H9 (cell line): ENCODE measurements around the gene BEND7. TPM values are rescaled to one million over a fixed set of nuclear protein-coding genes. Genes with fewer than 3 reads are reported as not detected.

Experiments
- DNase-seq: peaks from one replicate; pipeline ENCODE4 v3.0.0-alpha.2; 2017
- H2AFZ ChIP-seq: one replicate; pipeline ENCODE4 v1.6.1; 2013; ENCODE audit warnings: mild to moderate bottlenecking, low read length, control low read depth, moderate library complexity
- H2AK5ac ChIP-seq: 2 replicates; pipeline ENCODE4 v1.6.1; 2013; ENCODE audit warnings: low read length, control low read depth, mixed read lengths; ENCODE audit not compliant: insufficient read length
- H2BK120ac ChIP-seq: one replicate; pipeline ENCODE4 v1.6.1; 2013; ENCODE audit warnings: low read depth, mild to moderate bottlenecking, low read length, control low read depth, inconsistent platforms; ENCODE audit not compliant: poor library complexity, severe bottlenecking
- H2BK12ac ChIP-seq: 2 replicates; pipeline ENCODE4 v1.6.1; 2013; ENCODE audit warnings: low read length, control low read depth, mixed read lengths, low read depth; ENCODE audit not compliant: insufficient read length
- H2BK15ac ChIP-seq: 2 replicates; pipeline ENCODE4 v1.6.1; 2013; ENCODE audit warnings: low read depth, low read length, control low read depth
- H2BK20ac ChIP-seq: one replicate; pipeline ENCODE4 v1.6.1; 2013; ENCODE audit warnings: low read depth, mild to moderate bottlenecking, low read length, control low read depth, inconsistent platforms; ENCODE audit not compliant: poor library complexity, severe bottlenecking
- H2BK5ac ChIP-seq: 2 replicates; pipeline ENCODE4 v1.6.1; 2013; ENCODE audit warnings: low read length, control low read depth, mixed read lengths; ENCODE audit not compliant: insufficient read length
- H3K14ac ChIP-seq: 2 replicates; pipeline ENCODE4 v1.6.1; 2013; ENCODE audit warnings: low read length, control low read depth; ENCODE audit not compliant: insufficient read depth
- H3K18ac ChIP-seq: 2 replicates; pipeline ENCODE4 v1.6.1; 2013; ENCODE audit warnings: low read depth, mild to moderate bottlenecking, mixed read lengths, low read length, control low read depth; ENCODE audit not compliant: insufficient read length
- H3K23ac ChIP-seq: 2 replicates; pipeline ENCODE4 v1.6.1; 2013; ENCODE audit warnings: low read length, control low read depth, mixed read lengths, low read depth; ENCODE audit not compliant: insufficient read length
- H3K23me2 ChIP-seq: 2 replicates; pipeline ENCODE4 v1.6.1; 2013; ENCODE audit warnings: low read depth, mild to moderate bottlenecking, mixed read lengths, low read length, control low read depth; ENCODE audit not compliant: insufficient read length, poor library complexity, severe bottlenecking
- H3K27ac ChIP-seq: 2 replicates; pipeline ENCODE4 v1.5.1; 2013; ENCODE audit warnings: low read length, control low read depth, mixed read lengths, low read depth; ENCODE audit not compliant: insufficient read length
- H3K27me3 ChIP-seq: 2 replicates; pipeline ENCODE4 v1.6.1; 2013; ENCODE audit warnings: low read length, control low read depth, inconsistent platforms; ENCODE audit not compliant: insufficient read depth
- H3K4ac ChIP-seq: 2 replicates; pipeline ENCODE4 v1.6.1; 2013; ENCODE audit warnings: low read depth, mild to moderate bottlenecking, control low read depth, inconsistent platforms, low read length, moderate library complexity
- H3K4me1 ChIP-seq: 2 replicates; pipeline ENCODE4 v1.6.1; 2013; ENCODE audit warnings: low read length, control low read depth, inconsistent platforms; ENCODE audit not compliant: insufficient read depth
- H3K4me2 ChIP-seq: 2 replicates; pipeline ENCODE4 v1.6.1; 2013; ENCODE audit warnings: low read length, control low read depth, mixed read lengths; ENCODE audit not compliant: insufficient read length, insufficient read depth
- H3K56ac ChIP-seq: 2 replicates; pipeline ENCODE4 v1.6.1; 2013; ENCODE audit warnings: low read depth, mild to moderate bottlenecking, mixed read lengths, low read length, control low read depth; ENCODE audit not compliant: insufficient read length
- H3K79me1 ChIP-seq: 2 replicates; pipeline ENCODE4 v1.6.1; 2013; ENCODE audit warnings: low read depth, mild to moderate bottlenecking, moderate library complexity, low read length, control low read depth, inconsistent platforms; ENCODE audit not compliant: insufficient read depth, poor library complexity, severe bottlenecking
- H3K79me2 ChIP-seq: 2 replicates; pipeline ENCODE4 v1.6.1; 2013; ENCODE audit warnings: low read length, control low read depth, inconsistent platforms; ENCODE audit not compliant: insufficient read depth
- H3K9ac ChIP-seq: 2 replicates; pipeline ENCODE4 v1.6.1; 2013; ENCODE audit warnings: low read length, control low read depth, mixed read lengths; ENCODE audit not compliant: insufficient read length; ENCODE audit errors: extremely low read depth
- H3K9me3 ChIP-seq: one replicate; pipeline ENCODE4 v1.6.1; 2013; ENCODE audit warnings: low read depth, low read length, inconsistent platforms; ENCODE audit not compliant: control insufficient read depth
- H3T11ph ChIP-seq: one replicate; pipeline ENCODE4 v1.6.1; 2013; ENCODE audit warnings: mild to moderate bottlenecking, low read length, control low read depth, inconsistent platforms
- H4K20me1 ChIP-seq: one replicate; pipeline ENCODE4 v1.6.1; 2013; ENCODE audit not compliant: control insufficient read depth, insufficient read length, insufficient read depth
- H4K5ac ChIP-seq: 2 replicates; pipeline ENCODE4 v1.6.1; 2013; ENCODE audit warnings: low read depth, mild to moderate bottlenecking, mixed read lengths, low read length, control low read depth; ENCODE audit not compliant: insufficient read length
- H4K8ac ChIP-seq: replicated peaks from 2 replicates; pipeline ENCODE4 v1.6.1; 2013; ENCODE audit warnings: low read length, control low read depth, mixed read lengths, low read depth; ENCODE audit not compliant: insufficient read length
- H4K91ac ChIP-seq: 2 replicates; pipeline ENCODE4 v1.6.1; 2013; ENCODE audit warnings: low read depth, mild to moderate bottlenecking, moderate library complexity, mixed read lengths, low read length, control low read depth; ENCODE audit not compliant: insufficient read length
- H3K27ac Mint-ChIP-seq, 3 experiments: 2 replicates in 2 of 3; 3 replicates in 1 of 3; pipeline ENCODE4 v1.8.0; 2020 to 2021; ENCODE audit warnings: mixed read lengths in 3 of 3, mild to moderate bottlenecking in 1 of 3, moderate library complexity in 1 of 3
- H3K27me3 Mint-ChIP-seq: 2 replicates; pipeline ENCODE4 v1.8.0; 2021; ENCODE audit warnings: low read depth, mild to moderate bottlenecking, moderate library complexity, mixed read lengths
- H3K36me3 Mint-ChIP-seq, 3 experiments: 2 replicates in 2 of 3; 3 replicates in 1 of 3; pipeline ENCODE4 v1.8.0; 2020 to 2021; ENCODE audit warnings: low read depth in 3 of 3, mixed read lengths in 3 of 3; ENCODE audit not compliant: insufficient read depth in 1 of 3
- H3K4me1 Mint-ChIP-seq, 2 experiments: 2 replicates each; pipeline ENCODE4 v1.8.0; 2020; ENCODE audit warnings: mixed read lengths in 2 of 2
- H3K4me3 Mint-ChIP-seq, 2 experiments: 2 replicates in 1 of 2; 3 replicates in 1 of 2; pipeline ENCODE4 v1.8.0; 2020 to 2021; ENCODE audit warnings: mild to moderate bottlenecking in 2 of 2, mixed read lengths in 2 of 2, moderate library complexity in 1 of 2
- H3K9me3 Mint-ChIP-seq, 2 experiments: 2 replicates in 1 of 2; 3 replicates in 1 of 2; pipeline ENCODE4 v1.8.0; 2020; ENCODE audit warnings: mild to moderate bottlenecking in 2 of 2, mixed read lengths in 2 of 2, moderate library complexity in 1 of 2
- WGBS: extraction: QIAGEN DNeasy Blood & Tissue Kit; methylation state at CpG from one replicate; pipeline ENCODE4 v1.1.7; 2013; ENCODE audit warnings: missing lambda C conversion rate, low lambda C conversion rate, mixed read lengths; ENCODE audit not compliant: insufficient read length; ENCODE audit errors: extremely low coverage; 5-methylcytosine and 5-hydroxymethylcytosine counted together
- total RNA-seq: library from RNA; stranded (reverse); gene quantifications from 2 replicates; pipeline ENCODE4 v1.2.1, GENCODE V29; 2021
- TF ChIP-seq, protein P1 (sequence below): fragments of 200-600 bp; sonication (generic); conservative IDR thresholded peaks from 3 replicates; pipeline ENCODE4 v1.8.0; 2021; ENCODE audit warnings: antibody characterized with exemption, mild to moderate bottlenecking

BEND7 gene
- total RNA-seq, 1 experiment from 2014 or later: 17.7 TPM

DNA sequence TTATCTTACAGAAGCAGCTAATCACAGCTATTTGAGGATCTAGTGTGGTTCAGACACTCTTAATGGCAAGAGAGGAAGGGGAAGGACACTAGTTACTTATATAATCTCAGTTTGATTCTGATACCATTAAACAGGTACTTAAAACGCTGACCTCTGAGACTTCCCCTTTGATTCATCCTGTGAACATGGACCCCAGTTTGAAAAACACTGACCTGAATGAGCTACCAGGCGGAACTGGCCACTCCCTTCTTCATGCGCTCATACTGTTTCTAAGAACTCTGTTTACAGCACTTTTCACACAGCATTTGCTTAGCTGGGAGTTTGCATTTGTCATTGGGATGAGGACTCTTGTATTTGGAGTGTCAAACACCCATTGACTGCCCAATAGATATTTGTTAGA is 45.7 kb downstream of the BEND7 start:
- Histone ChIP-seq H3K27me3 (no peaks in the 10 kb centered on the region), H3K79me1 (no peaks in the 10 kb centered on the region), H3K4ac (no peak overlapping the region), H3K23ac (no peak overlapping the region), H3K79me2 (no peaks in the 10 kb centered on the region), H3T11ph (no peak overlapping the region), H4K8ac (no peak overlapping the region), H3K56ac (no peak overlapping the region), H2BK5ac (no peak overlapping the region), H3K9me3 (no peaks in the 10 kb centered on the region), H2BK15ac (no peak overlapping the region), H2BK12ac (no peak overlapping the region), H3K9ac (no peak overlapping the region), H2AFZ (no peak overlapping the region), H2AK5ac (no peak overlapping the region), H3K14ac (no peak overlapping the region), H4K91ac (no peak overlapping the region), H3K23me2 (no peaks in the 10 kb centered on the region), H3K4me1 (no peaks in the 10 kb centered on the region), H4K20me1 (no peaks in the 10 kb centered on the region), H2BK120ac (no peak overlapping the region), H3K27ac (no peak overlapping the region), H4K5ac (no peak overlapping the region), H3K18ac (no peak overlapping the region), H2BK20ac (no peak overlapping the region), H3K4me2 (no peak overlapping the region)
- Mint-ChIP-seq H3K36me3 (no peaks in the 10 kb centered on the region), H3K4me3 (no peak overlapping the region), H3K9me3 (no peaks in the 10 kb centered on the region), H3K27me3 (no peaks in the 10 kb centered on the region), H3K4me1 (no peaks in the 10 kb centered on the region), H3K27ac (no peak overlapping the region)
- TF ChIP-seq, protein P1, sequence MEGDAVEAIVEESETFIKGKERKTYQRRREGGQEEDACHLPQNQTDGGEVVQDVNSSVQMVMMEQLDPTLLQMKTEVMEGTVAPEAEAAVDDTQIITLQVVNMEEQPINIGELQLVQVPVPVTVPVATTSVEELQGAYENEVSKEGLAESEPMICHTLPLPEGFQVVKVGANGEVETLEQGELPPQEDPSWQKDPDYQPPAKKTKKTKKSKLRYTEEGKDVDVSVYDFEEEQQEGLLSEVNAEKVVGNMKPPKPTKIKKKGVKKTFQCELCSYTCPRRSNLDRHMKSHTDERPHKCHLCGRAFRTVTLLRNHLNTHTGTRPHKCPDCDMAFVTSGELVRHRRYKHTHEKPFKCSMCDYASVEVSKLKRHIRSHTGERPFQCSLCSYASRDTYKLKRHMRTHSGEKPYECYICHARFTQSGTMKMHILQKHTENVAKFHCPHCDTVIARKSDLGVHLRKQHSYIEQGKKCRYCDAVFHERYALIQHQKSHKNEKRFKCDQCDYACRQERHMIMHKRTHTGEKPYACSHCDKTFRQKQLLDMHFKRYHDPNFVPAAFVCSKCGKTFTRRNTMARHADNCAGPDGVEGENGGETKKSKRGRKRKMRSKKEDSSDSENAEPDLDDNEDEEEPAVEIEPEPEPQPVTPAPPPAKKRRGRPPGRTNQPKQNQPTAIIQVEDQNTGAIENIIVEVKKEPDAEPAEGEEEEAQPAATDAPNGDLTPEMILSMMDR: no peak
- no peak for DNase-seq
- no CpG with 5 or more reads among the region's 3 CpGs for WGBS
